Endothelial cell of umbilical vein (primary cell): ENCODE results near the gene ZMAT5. TPM values are rescaled to one million over a fixed set of nuclear protein-coding genes. Genes with fewer than 3 reads are reported as not detected.

Experiments
- BruUV-seq: library from RNA; stranded (reverse); fragments of 400-500 nt; replicated peaks from 2 replicates; lab custom pipeline; 2021; lab: Mats Ljungman, UMichigan
- CTCF ChIA-PET: fragments of 300-600, 350-600 bp; sonication (Branson Sonifier 250); formaldehyde crosslinking; loops from one replicate; lab custom pipeline; 2021; ENCODE audit warnings: antibody characterized with exemption, inconsistent platforms; lab: Charles Lee
- POLR2A ChIA-PET: fragments of 300-600, 350-600 bp; sonication (Branson Sonifier 250); formaldehyde crosslinking; loops from one replicate; lab custom pipeline; 2021; ENCODE audit warnings: antibody characterized with exemption, inconsistent platforms; lab: Charles Lee
- DNase-seq: peaks from one replicate; pipeline ENCODE4 v3.0.0-alpha.2; 2011; ENCODE audit warnings: low read depth, low spot score
- FAIRE-seq: peaks from 2 replicates; lab custom pipeline; 2011; peaks lifted over from hg19 to GRCh38; lab: Jason Lieb, UNC
- H2AFZ ChIP-seq: 2 replicates; pipeline ENCODE4 v1.6.0; 2012; ENCODE audit warnings: low read depth, low read length, control low read depth, inconsistent platforms
- H3K27ac ChIP-seq: 2 replicates; pipeline ENCODE4 v1.5.1; 2011; ENCODE audit warnings: low read depth, mild to moderate bottlenecking, control low read depth, low read length, moderate library complexity; ENCODE audit not compliant: insufficient read depth
- H3K27me3 ChIP-seq, 2 experiments: 2 replicates each; pipeline versions ENCODE4 v1.6.0 to v1.6.1; 2011; ENCODE audit warnings: low read length in 2 of 2, mixed read lengths in 1 of 2; ENCODE audit not compliant: control insufficient read depth in 2 of 2, insufficient read depth in 2 of 2
- H3K36me3 ChIP-seq, 2 experiments: 2 replicates in 1 of 2; 3 replicates in 1 of 2; pipeline ENCODE4 v1.5.1; 2011; ENCODE audit warnings: low read length in 2 of 2, mild to moderate bottlenecking in 1 of 2, moderate library complexity in 1 of 2; ENCODE audit not compliant: control insufficient read depth in 2 of 2, insufficient read depth in 2 of 2; ENCODE audit errors: extremely low read depth in 1 of 2
- H3K4me1 ChIP-seq: 3 replicates; pipeline ENCODE4 v1.5.1; 2011; ENCODE audit warnings: mild to moderate bottlenecking, low read length; ENCODE audit not compliant: control insufficient read depth, insufficient read depth; ENCODE audit errors: extremely low read depth
- H3K4me2 ChIP-seq: 2 replicates; pipeline ENCODE4 v1.6.1; 2011; ENCODE audit warnings: low read length, control low read depth, mixed read lengths; ENCODE audit not compliant: insufficient read depth
- H3K4me3 ChIP-seq, 3 experiments: fragments of 200-600 bp in 1 of 3; sonication (generic), shearing (Covaris generic) in 1 of 3; replicated peaks in 1 of 3; 2 replicates each; pipeline ENCODE4 v1.5.1; 2011 to 2016; ENCODE audit warnings: control low read depth in 3 of 3, low read length in 3 of 3, mild to moderate bottlenecking in 2 of 3, inconsistent platforms in 1 of 3, low read depth in 1 of 3, moderate library complexity in 1 of 3; ENCODE audit not compliant: insufficient read depth in 1 of 3
- H3K79me2 ChIP-seq: 2 replicates; pipeline ENCODE4 v1.6.0; 2012; ENCODE audit warnings: low read length, inconsistent platforms; ENCODE audit not compliant: control insufficient read depth, insufficient read depth
- H3K9ac ChIP-seq: replicated peaks from 2 replicates; pipeline ENCODE3; 2011; ENCODE audit warnings: low read length, control low read depth; ENCODE audit not compliant: insufficient read depth; ENCODE audit errors: extremely low read depth
- H3K9me1 ChIP-seq: replicated peaks from 3 replicates; pipeline ENCODE4 v1.6.0; 2011; ENCODE audit warnings: mild to moderate bottlenecking, low read length; ENCODE audit not compliant: control insufficient read depth, insufficient read depth; ENCODE audit errors: extremely low read depth
- H3K9me3 ChIP-seq: replicated peaks from 2 replicates; pipeline ENCODE4 v1.5.1; 2012; ENCODE audit warnings: low read length, inconsistent platforms; ENCODE audit not compliant: control insufficient read depth, insufficient read depth
- H4K20me1 ChIP-seq: replicated peaks from 2 replicates; pipeline ENCODE3; 2011; ENCODE audit warnings: mild to moderate bottlenecking, low read length; ENCODE audit not compliant: control insufficient read depth, insufficient read depth; ENCODE audit errors: extremely low read depth
- EZH2 ChIP-seq: IDR thresholded peaks from 2 replicates; pipeline ENCODE4 v1.6.1; 2012; ENCODE audit warnings: borderline replicate concordance, low read depth, mild to moderate bottlenecking, moderate library complexity, low read length, inconsistent platforms; ENCODE audit not compliant: severe bottlenecking
- FOS ChIP-seq: IDR thresholded peaks from 2 replicates; pipeline ENCODE4 v1.6.1; 2011; ENCODE audit warnings: mild to moderate bottlenecking, low read length, moderate library complexity, borderline replicate concordance; ENCODE audit not compliant: insufficient read depth
- GATA2 ChIP-seq: IDR thresholded peaks from 2 replicates; pipeline ENCODE4 v1.7.0; 2011; ENCODE audit warnings: low read depth, mild to moderate bottlenecking, moderate library complexity, mixed read lengths, low read length; ENCODE audit not compliant: insufficient read length, insufficient read depth
- JUN ChIP-seq: IDR thresholded peaks from 2 replicates; pipeline ENCODE4 v1.6.1; 2011; ENCODE audit warnings: borderline replicate concordance, low read depth; ENCODE audit not compliant: insufficient read length, insufficient read depth
- MYC ChIP-seq: IDR thresholded peaks from one replicate; pipeline ENCODE4 v1.6.1; 2011; ENCODE audit warnings: mild to moderate bottlenecking, low read depth, low read length
- POLR2A ChIP-seq: IDR thresholded peaks from 2 replicates; pipeline ENCODE4 v1.6.1; 2012; ENCODE audit warnings: low read depth, mild to moderate bottlenecking, control low read depth, low read length
- POLR2AphosphoS5 ChIP-seq: IDR thresholded peaks from 2 replicates; pipeline ENCODE4 v1.6.1; 2012; ENCODE audit warnings: low read depth, mild to moderate bottlenecking, control low read depth, low read length, moderate library complexity; ENCODE audit not compliant: insufficient read depth
- dilution Hi-C: fragments of 300-500 bp; cut with MboI; formaldehyde crosslinking; loops from one replicate; pipeline ENCODE4 v1.15.0; 2019; ENCODE audit warnings: low sequenced_read_pairs; ENCODE audit not compliant: extremely low pct_ligation_motif_present
- intact Hi-C: fragments of 100-400 bp; cut with micrococcal nuclease; formaldehyde crosslinking; loops from one replicate; pipeline ENCODE4 v1.10.0; 2022
- polyA plus RNA-seq, 4 experiments: library from polyadenylated mRNA; depleted of rRNA in 3 of 4; stranded (reverse) in 3 of 4; unstranded in 1 of 4; fragments of >200 nt; gene quantifications; 2 replicates each; pipeline versions ENCODE4 v1.2.1 to v1.2.3, GENCODE V29; 2011 to 2012; ENCODE audit warnings: missing spikeins in 1 of 4
- total RNA-seq: library from RNA; stranded (reverse); gene quantifications from 2 replicates; pipeline ENCODE4 v1.2.3, GENCODE V29; 2021
- TF ChIP-seq, protein P1 (sequence below): IDR thresholded peaks from 2 replicates; pipeline ENCODE4 v1.6.1; 2011; ENCODE audit not compliant: insufficient read depth, insufficient read length
- TF ChIP-seq, protein P2 (sequence below), 2 donors: IDR thresholded peaks; 1 replicate in 1 of 2; 2 replicates in 1 of 2; pipeline ENCODE4 v1.5.1; 2011; ENCODE audit warnings: low read length in 2 of 2, mild to moderate bottlenecking in 2 of 2, moderate library complexity in 2 of 2, control low read depth in 1 of 2, inconsistent platforms in 1 of 2, low read depth in 1 of 2; ENCODE audit not compliant: insufficient read depth in 1 of 2; ENCODE audit errors: extremely low read depth in 1 of 2

ZMAT5 gene
- total and polyA plus RNA-seq, 2 donors (not counting 3 experiments of a cell fraction or from before 2014, with no cell fraction given), result 24.9 to 43.6 TPM

DNA sequence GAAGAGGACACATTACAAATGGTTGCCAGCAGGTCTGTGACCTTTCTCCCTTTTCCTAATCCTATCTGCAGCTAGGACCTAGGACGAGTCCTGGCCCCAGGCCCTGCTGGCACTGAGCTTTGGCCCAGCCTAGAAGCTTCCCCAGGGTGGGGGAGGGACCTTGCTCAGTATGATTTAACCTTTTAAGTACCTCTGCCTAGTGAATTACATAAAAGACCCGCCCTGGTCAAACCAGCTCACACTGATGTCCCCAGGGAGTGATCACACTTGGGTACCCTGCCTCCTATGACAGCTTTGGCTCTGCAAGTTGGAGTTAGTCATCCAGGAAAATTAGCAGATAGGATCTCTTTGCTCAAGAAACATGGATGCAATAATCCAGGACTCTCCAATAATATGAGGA lies 49.3 kb upstream of the ZMAT5 start:
- Histone ChIP-seq H3K9me3 (no peaks in the 10 kb centered on the region), H2AFZ (no peak overlapping the region), H3K27me3 (no peaks in the 10 kb centered on the region), H4K20me1 (no peaks in the 10 kb centered on the region), H3K9me1 (no peaks in the 10 kb centered on the region), H3K9ac (no peak overlapping the region), H3K4me1 (peaks cover 4% of the 10 kb centered on the region), H3K36me3 (peaks cover 14 to 21% of the 10 kb centered on the region in 2 experiments), H3K4me3 (no peak overlapping the region), H3K79me2 (no peaks in the 10 kb centered on the region), H3K27ac (no peak overlapping the region), H3K4me2 (no peak overlapping the region)
- FAIRE-seq (no peak), DNase-seq (no peak)
- dilution Hi-C loops (no loop called here), intact Hi-C loops (no loop called here)
- ChIA-PET CTCF (interaction anchor here (4.2 kb wide), 1 partner anchor 188 kb away, joined by 25 read pairs; no protein-coding TSS in a partner anchor), POLR2A (no interaction called here)
- no TSS peak for BruUV-seq
- TF ChIP-seq GATA2, result no peak
- no peak for TF ChIP-seq JUN
- no peak for TF ChIP-seq POLR2A
- TF ChIP-seq, protein P1, sequence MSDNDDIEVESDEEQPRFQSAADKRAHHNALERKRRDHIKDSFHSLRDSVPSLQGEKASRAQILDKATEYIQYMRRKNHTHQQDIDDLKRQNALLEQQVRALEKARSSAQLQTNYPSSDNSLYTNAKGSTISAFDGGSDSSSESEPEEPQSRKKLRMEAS, result no peak
- no peak for TF ChIP-seq POLR2AphosphoS5
- no peak for TF ChIP-seq MYC
- TF ChIP-seq EZH2, result no peak
- no peak for TF ChIP-seq FOS
- TF ChIP-seq, protein P2, sequence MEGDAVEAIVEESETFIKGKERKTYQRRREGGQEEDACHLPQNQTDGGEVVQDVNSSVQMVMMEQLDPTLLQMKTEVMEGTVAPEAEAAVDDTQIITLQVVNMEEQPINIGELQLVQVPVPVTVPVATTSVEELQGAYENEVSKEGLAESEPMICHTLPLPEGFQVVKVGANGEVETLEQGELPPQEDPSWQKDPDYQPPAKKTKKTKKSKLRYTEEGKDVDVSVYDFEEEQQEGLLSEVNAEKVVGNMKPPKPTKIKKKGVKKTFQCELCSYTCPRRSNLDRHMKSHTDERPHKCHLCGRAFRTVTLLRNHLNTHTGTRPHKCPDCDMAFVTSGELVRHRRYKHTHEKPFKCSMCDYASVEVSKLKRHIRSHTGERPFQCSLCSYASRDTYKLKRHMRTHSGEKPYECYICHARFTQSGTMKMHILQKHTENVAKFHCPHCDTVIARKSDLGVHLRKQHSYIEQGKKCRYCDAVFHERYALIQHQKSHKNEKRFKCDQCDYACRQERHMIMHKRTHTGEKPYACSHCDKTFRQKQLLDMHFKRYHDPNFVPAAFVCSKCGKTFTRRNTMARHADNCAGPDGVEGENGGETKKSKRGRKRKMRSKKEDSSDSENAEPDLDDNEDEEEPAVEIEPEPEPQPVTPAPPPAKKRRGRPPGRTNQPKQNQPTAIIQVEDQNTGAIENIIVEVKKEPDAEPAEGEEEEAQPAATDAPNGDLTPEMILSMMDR (IDR thresholded peaks at IDR 0.05; ENCODE audit: extremely low read depth in 1 of 2, insufficient read depth in 1 of 2, low read depth in 1 of 2, low read length in 2 of 2), result no peak
